ENCODE data around the gene TAF11L7. TPM values are rescaled to one million over a fixed set of nuclear protein-coding genes. Genes with fewer than 3 reads are reported as not detected.
"Not testable (repeated sequence)": the region's sequence is repeated elsewhere in the genome, so short reads cannot be mapped to it uniquely, and the experiment has no call there.

The TAF11L7 gene
- total RNA-seq, result not detected

- DNase-seq (ENCODE audit: low spot score); ATAC-seq: not testable (repeated sequence)
These were observed at the start of gene TAF11L7 for GRCh38 chr5:17585658-17586057. TAF11L7 (minus strand) TSS chr5:17585758.

GRCh38 chr5:17634160-17634559, 48.6 kb upstream of the TAF11L7 start, which contains the start of gene TAF11L14:
TAF11L14 (plus strand) TSS chr5:17634460.
- ATAC-seq (no peak), DNase-seq (ENCODE audit: low spot score) (no peak)

DNA sequence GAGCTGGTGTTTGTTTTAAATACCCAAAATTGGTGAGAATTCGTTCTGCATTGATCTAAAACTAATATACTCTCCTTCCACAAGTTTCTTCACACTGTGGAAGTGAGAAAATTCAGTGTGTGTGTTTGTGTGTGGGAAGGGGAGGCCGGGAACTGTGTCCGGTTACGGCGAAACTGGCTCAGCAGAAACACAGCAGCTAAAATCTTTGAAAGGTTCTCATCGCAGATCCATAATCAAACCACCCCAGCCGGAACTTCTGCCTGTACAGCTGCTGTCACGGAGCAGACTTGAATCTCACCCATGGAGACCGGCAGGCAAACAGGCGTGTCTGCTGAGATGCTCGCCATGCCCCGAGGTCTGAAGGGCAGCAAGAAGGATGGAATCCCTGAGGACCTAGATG, 46.2 kb upstream of the TAF11L7 start, which contains the start of gene TAF11L13:
TSS of gene TAF11L13 (plus strand) at position 301 of the 400 bp plus-strand sequence.
- not testable (repeated sequence) for DNase-seq (ENCODE audit: low spot score); ATAC-seq

DNA sequence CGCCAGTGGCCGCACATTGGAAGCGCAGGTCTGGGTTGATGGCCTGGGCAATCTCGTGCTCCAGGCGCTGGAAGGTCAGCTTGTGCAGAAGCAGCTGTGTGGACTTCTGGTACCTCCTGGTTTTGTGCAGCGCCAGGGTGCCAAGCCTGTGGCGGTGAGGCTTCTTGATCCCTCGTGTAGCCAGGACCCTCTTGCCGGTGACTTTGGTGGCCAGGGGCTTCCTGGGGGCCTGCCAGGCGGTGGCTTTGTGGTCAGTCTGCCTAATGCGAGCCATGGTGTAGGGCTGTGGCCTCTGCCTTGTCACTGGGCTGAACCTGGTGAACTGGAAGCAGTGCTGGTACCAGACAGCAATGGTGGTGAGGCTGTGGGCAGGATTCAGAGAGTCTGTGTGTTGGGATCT, 40.1 kb upstream of the TAF11L7 start:
- DNase-seq (ENCODE audit: low spot score) (no peak), ATAC-seq (no peak)

DNA sequence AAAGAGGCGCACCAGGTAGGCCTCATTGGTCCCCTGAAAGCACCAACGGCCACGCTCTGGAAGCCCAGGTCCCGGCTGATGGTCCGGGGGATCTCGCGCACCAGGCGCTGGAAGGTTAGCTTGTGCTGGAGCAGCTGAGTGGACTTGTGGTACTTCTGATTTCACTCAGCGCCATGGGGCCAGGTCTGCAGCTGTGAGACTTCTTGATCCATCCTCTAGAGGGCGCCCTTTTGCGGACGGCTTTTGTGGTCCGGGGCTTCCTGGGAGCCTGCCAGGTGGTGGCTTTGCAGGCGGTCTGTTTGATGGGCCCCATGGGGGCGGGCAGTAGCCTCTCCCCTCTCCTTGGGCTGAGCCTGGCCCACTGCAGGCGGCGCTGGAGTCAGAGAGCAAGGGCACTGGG, 35.1 kb upstream of the TAF11L7 start:
- no peak for ATAC-seq

GRCh38 chr5:17619354-17619753, 33.8 kb upstream of the TAF11L7 start:
- ATAC-seq (no peak), DNase-seq (ENCODE audit: low spot score) (no peak)

More for the DNA sequence above, 35.1 kb upstream of the TAF11L7 start:
- DNase-seq (ENCODE audit: low spot score), result no peak

- DNase-seq (ENCODE audit: low spot score) (no peak), ATAC-seq (no peak)
These were observed 29.5 kb upstream of the TAF11L7 start for GRCh38 chr5:17614872-17615605.

- DNase-seq (ENCODE audit: low spot score); ATAC-seq: not testable (repeated sequence)
These were observed 24.5 kb upstream of the TAF11L7 start, which contains the start of gene TAF11L12 for GRCh38 chr5:17610092-17610491. TAF11L12 (plus strand) TSS chr5:17610392.

DNA sequence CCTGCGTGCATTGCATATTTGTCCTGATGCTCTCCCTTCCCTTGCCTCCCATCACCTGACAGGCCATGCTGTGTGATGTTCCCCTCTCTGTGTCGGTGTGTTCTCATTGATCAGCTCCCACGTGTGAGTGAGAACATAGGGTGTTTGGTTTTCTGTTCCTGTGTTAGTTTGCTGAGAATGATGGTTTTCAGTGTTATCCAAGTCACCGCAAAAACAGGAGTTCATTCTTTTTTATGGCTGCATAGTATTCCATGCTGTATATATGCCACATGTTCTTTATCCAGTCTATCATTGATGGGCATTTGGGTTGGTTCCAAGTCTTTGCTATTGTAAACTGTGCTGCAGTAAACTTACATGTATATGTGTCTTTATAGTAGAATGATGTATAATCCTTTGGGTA, 21.9 kb upstream of the TAF11L7 start:
- not testable (repeated sequence) for DNase-seq (ENCODE audit: low spot score); ATAC-seq

DNA sequence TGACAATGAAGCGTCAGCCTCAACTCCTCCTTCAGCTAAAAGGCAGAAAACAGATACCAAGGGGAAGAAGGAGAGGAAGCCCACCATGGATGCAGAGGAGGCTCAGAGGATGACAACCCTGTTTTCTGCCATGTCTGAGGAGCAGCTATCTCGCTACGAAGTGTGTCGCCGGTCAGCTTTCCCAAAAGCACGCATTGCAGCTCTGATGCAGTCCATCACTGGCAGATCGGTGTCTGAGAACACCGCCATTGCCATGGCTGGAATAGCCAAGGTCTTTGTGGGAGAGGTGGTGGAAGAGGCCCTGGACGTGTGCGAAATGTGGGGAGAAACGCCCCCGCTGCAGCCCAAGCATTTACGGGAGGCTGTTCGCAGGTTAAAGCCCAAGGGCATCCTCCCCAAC, 19.4 kb upstream of the TAF11L7 start:
- ATAC-seq (no peak), DNase-seq (ENCODE audit: low spot score) (no peak)

DNA sequence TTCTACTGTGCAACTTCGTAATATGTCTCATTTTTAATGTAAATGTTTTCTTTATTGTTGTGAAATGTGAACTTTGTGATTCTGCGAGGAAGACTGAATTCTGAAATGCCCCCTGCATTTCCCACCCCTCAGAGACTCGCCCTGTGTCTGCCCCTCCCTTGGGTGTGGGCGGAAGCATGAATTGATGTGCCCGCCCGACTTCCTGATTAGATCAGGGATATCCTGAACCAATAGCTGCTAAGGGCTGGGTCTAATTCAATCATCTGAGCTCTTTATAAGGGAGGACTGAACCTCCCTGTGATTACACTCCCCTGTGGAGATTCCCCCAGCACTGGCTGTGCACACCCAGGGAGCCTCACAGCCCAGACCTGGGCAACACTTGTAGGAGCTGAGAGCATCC, 18.3 kb upstream of the TAF11L7 start, which contains the start of gene TAF11L11:
TSS of gene TAF11L11 (plus strand) at position 304 of the 400 bp plus-strand sequence.
- not testable (repeated sequence) for ATAC-seq; DNase-seq (ENCODE audit: low spot score)

GRCh38 chr5:17597728-17598127, 12.2 kb upstream of the TAF11L7 start, which contains the start of gene TAF11L10:
TAF11L10 (minus strand) TSS chr5:17597828.
- ATAC-seq; DNase-seq (ENCODE audit: low spot score): not testable (repeated sequence)

- not testable (repeated sequence) for DNase-seq (ENCODE audit: low spot score); ATAC-seq
These were observed 8.7 kb upstream of the TAF11L7 start, which contains the start of gene TAF11L9 for GRCh38 chr5:17594255-17594654. TAF11L9 (minus strand) TSS chr5:17594394.

DNA sequence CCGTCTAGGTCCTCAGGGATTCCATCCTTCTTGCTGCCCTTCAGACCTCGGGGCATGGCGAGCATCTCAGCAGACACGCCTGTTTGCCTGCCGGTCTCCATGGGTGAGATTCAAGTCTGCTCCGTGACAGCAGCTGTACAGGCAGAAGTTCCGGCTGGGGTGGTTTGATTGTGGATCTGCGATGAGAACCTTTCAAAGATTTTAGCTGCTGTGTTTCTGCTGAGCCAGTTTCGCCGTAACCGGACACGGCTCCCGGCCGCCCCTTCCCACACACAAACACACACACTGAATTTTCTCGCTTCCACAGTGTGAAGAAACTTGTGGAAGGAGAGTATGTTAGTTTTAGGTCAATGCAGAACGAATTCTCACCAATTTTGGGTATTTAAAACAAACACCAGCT, 5.3 kb upstream of the TAF11L7 start, which contains the start of gene TAF11L8:
TSS of gene TAF11L8 (minus strand) at position 101 of the 400 bp plus-strand sequence.
- DNase-seq (ENCODE audit: low spot score); ATAC-seq: not testable (repeated sequence)

Other genes starting within 250 kb of the TAF11L7 start
- gene TAF11L2, start 87.5 kb downstream of the TAF11L7 start, total RNA-seq, result not detected
- not detected for gene TAF11L3, start 67.4 kb downstream of the TAF11L7 start, total RNA-seq
- not detected for gene TAF11L4, start 64.0 kb downstream of the TAF11L7 start, total RNA-seq
- gene TAF11L5, start 60.5 kb downstream of the TAF11L7 start, total RNA-seq, result not detected
- gene TAF11L6, start 57.1 kb downstream of the TAF11L7 start, total RNA-seq, result not detected
- gene TAF11L8, start 5.2 kb upstream of the TAF11L7 start, total RNA-seq, result not detected
- not detected for gene TAF11L9, start 8.6 kb upstream of the TAF11L7 start, total RNA-seq
- not detected for gene TAF11L10, start 12.1 kb upstream of the TAF11L7 start, total RNA-seq
- gene TAF11L11, start 18.4 kb upstream of the TAF11L7 start, total RNA-seq, result not detected
- gene TAF11L12, start 24.6 kb upstream of the TAF11L7 start, total RNA-seq, result not detected
- not detected for gene TAF11L13, start 46.3 kb upstream of the TAF11L7 start, total RNA-seq
- gene TAF11L14, start 48.7 kb upstream of the TAF11L7 start, total RNA-seq, result not detected